Hippocampal formation (tissue), 2 donors: ENCODE data around the gene DPCD.

Experiments used
- DNase-seq, 2 donors: peaks; one replicate each; lab custom pipeline; 2025; lab: John Stamatoyannopoulos, UW

Gene DPCD

DNA sequence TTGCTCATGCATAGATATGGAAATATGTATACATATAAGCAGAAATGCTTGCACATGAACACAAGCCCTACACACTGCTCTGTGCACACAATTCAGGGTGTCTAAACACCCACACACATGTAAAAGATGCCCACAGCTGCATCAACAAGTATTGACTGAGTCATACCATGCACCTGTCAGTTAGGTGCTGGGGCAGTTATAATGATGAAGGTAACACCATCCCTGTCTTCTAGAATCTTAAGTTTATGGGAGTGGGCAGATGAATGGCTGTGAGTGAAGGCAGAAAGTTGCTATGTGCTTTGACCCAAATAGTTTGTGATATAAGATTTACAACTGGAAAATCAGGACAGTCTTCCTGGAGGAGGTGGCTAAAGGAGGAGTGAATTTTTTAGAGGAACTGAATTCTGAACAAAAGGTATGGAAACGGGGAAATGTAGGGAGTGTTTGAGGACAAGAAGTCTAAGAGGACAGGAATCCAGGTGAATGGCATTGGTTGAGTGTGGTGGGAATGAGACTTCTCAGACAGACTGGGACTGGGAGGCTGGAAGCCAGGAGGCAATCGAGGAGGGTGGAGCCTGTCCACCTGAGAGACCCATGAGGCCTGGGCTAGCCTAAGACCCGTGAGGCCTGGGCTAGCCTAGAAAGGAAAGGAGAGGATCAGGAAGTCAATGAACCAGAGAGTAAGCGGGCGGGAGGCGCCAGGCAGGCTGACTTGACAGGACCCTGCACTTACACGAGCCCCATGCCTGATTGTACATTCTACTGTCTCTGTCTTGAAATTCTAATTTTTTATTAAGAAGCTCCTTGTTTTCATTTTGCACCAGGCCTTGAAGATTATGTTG lies 20.7 kb upstream of the DPCD start:
- DNase-seq, result no peak

DNA sequence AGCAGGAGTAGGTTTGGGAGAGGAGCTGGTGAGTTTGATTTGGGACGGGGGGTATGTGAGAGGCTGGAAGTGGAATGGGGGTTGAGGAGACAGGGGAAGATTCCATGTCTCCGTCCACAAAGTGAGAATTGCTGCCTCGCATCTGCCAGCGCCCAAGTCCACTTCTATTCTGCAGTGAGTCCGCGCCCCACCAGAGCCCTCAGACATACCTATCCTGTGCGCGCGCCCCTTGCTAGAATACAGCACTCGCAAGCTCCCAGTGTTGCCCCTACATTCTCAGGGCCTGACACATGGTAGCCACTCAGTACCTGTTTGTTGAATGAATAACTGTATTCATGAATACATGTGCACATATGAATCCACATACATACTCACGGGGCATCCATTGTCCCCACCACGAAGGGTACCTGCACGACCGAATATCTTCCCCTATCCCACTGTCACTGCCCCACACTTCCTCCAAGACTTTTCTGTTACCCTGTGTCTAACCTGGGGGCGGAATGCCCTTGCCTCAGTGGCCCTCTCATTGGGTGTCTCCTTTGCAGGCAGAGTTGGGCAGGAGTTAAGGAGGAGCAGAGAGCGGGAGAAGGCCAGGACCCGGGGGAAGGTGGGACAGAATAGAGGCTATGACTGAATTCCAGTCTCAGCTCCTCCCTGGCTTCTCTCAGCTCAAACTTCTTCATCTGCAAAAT lies 19.9 kb upstream of the DPCD start:
- no peak for DNase-seq

DNA sequence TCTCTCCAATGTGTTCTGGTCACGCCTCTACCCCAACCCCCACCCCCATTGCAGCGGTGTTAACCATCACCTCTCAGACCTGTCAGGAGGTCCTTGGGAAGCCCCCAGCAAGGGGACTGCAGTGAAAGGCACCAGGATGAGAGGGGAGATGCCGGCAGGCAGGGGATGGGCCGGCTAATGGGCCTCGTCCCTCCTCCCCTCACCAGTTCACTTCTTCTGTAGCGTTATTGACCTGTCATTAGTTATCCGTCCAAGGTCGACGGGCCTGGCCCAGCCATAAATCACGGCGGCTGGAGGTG lies 18.8 kb upstream of the DPCD start:
- no peak for DNase-seq

- peak; percentile 22 to 61 for DNase-seq
Measured at GRCh38 chr10:101569622-101570427, 18.3 kb upstream of the DPCD start.

GRCh38 chr10:101570428-101571270 lies 17.5 kb upstream of the DPCD start:
- DNase-seq, result no peak

DNA sequence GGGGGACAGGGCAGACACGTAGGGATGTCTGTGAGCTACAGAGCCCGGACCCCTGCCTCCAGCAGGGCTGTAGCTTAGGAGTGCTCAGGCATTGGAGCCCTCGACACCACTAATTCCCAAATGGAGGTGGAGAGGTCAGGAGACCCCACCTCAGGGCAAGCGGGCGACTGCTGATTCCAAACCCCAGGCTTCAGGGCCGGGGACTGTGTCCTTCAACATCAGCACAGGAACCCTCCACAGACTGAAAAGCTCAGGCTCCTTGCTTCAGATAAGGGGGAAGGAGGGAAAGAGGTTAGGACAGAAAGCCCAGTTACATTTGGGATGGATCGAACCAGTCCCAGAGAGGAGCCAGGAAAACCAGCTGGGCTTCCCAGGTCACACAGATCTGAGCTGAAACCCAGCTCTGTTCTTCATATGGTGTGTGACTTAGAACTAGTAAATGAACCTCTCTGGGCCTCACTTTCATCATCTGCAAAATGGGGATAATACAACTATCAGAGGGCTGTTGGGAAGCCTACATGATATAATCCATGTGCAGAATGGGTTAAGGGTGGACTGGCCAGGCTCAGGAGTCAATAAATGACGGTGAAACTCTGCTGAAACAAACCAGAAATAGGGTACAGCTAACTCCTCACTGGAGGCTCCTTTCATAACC lies 16.7 kb upstream of the DPCD start:
- no peak for DNase-seq

- DNase-seq, result no peak
Measured at GRCh38 chr10:101572126-101572525, 16.0 kb upstream of the DPCD start.

- no peak for DNase-seq
Measured at GRCh38 chr10:101572785-101573184, 15.3 kb upstream of the DPCD start.

GRCh38 chr10:101573885-101574753 lies 14.0 kb upstream of the DPCD start:
- DNase-seq, result no peak

GRCh38 chr10:101575091-101575490 lies 13.0 kb upstream of the DPCD start:
- DNase-seq, result no peak

GRCh38 chr10:101575580-101576210 lies 12.4 kb upstream of the DPCD start:
- DNase-seq, result no peak

GRCh38 chr10:101576211-101576863 lies 11.8 kb upstream of the DPCD start:
- DNase-seq, result no peak

GRCh38 chr10:101577121-101577871 lies 10.8 kb upstream of the DPCD start:
- no peak for DNase-seq

DNA sequence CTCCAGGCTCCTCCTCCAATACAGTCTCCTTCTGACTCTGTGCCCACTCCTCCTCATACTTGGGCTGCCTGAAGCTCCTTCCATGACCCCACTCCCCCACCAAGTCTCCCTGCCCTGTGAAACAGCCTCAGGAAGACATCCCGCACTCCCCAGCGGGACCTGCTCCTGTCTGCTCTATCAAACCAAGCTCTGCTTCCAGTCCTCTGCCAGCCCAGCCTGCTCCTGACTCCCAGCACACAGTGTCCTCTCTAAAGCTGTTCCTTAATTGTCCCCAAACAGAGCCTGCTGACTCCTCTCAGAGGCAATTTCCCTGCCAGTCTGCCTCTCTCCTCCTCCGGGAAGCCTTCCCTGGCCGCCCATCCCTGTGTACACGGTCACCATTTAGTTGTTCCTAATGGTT lies 9.9 kb upstream of the DPCD start:
- DNase-seq, result no peak

DNA sequence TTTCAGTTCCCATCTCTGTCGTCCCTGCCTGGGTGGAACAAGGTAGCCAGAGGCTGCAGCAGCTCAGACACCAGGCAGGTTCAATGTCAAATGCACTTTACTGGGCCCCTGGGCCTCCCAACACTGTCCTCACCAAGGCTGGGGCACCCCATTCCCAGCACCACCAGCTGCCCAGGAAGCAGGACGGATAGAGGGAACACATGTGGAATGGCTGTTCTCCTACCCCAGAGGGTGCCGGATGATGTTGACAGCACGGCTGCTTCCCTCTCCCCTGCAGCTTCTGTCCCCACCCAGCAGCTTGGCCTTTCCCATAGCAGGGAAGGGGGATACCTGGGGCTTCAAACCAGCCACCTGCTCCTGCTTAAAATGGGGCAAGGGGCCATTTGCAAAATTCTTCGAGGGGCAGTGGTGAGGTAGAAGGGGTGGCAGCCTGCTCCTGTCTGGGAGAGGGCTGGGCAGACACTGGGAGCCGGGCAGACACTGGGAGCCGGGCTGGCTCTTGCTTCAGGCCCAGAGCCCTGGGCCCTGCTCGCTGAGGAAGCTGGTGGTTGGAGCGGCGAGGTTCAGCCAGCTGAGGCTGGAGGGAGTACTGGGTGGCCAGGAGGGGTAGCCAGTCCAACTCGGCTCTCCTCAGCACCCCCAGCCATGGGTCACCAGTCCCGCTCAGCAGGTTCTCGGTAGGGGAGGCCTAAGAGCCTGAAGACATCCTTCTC lies 9.2 kb upstream of the DPCD start:
- DNase-seq, result no peak

GRCh38 chr10:101579516-101579870 lies 8.6 kb upstream of the DPCD start:
- no peak for DNase-seq

- DNase-seq, result no peak
Measured at GRCh38 chr10:101580486-101581399, 7.4 kb upstream of the DPCD start.
